Medulla oblongata (tissue), 1 donor: ENCODE results near the gene CD6.

Experiments
- DNase-seq: peaks from one replicate; pipeline ENCODE4 v3.0.0-alpha.2; 2015; ENCODE audit errors: extremely low spot score

Gene CD6

DNA sequence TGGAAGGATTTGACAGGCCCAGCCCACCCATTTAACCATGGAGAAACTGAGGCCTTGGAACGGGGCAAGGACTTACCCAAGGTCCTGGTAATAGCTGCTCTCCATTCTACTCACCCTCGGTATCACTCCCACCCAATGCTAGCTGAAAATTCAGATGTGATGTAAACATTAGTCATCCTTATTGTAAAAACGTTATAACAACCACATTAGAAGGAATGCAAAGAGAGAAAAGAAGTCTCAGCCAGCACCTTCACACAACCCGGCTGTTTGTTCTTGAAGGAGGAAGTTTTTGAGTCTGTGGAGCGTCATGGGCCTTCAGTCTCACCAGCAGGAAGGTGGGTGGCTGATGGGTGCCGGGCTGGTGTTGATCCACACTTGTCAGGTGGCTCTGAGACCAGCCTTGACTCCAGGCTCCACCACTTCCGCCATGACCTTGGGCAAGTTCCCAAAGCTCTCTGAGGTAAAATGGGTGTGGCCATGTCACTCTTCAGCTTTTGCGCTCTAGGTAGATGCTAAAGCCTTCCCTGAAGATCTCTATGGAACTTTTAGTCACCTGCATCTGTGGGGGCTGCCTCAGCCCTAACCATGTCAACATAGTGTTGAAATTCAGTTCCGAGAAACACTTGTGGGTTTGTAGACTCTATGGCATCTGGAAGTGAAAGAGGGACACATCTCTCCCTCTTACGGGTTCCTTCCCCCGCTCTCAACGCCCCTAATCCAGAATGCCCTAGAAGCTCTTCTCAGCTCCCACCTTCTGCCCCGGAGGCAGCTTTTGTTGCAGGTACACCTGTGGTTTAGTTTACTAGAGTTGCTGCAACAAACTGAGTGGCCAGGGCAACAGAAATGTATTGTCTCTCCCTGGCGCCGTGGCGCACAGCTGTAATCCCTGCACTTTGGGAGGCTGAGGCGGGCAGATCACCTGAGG is 14.8 kb downstream of the CD6 start:
- peak; percentile 26 for DNase-seq

DNA sequence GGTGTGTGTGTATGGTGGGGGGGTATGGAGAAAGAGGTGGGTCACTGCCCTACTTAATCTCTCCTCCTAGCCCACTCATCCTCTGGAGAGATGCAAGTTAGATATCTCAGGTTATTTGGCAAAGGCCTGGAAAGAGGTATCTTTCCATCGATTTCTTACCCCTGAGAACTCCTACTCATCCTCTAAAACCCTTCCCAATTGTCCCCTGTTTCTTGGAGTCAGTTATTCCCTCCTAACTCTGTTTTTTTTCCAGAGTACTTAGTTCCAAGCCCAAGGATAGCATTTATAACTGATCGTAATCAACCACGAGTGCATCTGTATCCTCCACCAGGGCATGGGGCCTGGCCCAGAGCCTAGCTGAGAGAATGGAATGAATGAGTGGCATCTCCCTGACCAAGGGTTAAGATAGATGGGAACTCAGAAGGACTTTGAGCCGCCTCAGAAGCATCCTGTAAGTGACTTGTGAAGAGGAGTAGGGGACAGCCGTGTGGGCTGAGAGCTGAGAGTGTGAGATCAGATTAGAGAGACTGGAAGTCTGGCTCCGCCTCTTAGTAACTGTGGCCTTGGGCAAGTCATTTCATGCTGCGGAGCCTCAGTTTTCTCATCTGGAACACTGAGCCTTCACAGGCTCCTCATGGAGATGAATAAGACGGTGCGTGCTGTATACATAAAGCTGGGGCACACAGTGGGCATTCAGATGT is 16.2 kb downstream of the CD6 start:
- no peak for DNase-seq

DNA sequence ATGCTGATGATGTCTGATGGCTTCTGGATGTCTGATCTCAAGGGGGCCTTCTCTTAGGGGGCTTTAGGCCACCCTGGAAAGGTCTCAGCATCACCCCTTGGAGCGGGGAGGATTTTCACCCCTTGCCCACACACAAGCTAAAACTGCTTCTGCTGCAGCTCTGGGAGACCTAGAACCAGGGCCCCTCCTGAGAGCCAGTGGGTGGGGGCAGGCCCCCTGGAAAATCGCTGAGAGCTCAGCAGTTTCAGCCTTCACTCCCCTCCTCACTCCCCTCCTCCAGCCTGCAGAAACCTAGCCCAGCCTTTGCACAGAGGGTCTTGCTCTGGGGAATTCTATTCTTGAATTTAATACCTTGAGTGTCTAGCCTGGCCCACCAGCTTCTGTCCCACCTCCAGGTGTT is 17.2 kb downstream of the CD6 start:
- DNase-seq = no peak

DNA sequence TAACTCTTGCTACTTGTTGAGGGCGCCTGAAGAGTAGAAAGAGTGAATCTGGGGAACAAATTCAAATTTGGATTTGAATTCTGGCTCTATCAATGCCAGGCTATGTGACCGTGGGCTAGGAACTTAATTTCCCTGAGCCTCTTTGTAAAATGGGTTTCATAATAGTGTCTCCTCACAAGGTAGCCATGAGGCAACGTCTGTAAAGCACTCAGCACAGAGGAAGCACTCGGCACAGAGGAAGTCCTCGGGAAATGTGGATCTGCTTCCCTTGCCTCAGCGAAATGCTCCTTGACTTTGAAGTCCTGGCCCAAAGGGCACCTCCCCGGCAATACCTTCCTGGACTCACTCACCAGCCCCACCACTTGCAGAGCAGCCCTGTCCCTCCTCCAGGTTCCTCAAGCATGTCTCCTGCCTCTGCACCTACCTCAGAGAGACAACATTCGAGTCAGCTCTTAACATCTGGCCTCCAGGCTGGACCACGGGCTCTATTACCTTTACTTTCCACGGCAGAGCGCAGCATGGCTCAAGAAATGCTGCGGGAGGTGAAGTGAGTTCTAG is 17.7 kb downstream of the CD6 start:
- no peak for DNase-seq

DNA sequence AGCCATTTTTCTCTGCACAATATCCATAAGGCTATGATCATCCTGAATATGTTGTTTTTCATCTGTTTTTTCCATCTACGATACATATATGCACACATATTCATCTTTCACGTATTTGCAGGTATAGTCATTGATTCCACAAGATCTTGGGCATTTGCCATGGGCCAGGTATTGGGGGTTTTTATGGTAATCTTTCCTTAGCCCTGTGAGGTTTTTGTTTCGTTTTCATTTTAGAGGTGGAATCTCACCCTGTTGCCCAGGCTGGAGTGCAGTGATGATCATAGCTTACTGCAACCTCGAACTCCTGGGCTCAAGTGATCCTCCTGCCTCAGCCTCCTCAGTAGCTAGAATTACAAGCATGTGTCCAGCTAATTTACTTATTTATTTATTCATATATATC is 20.0 kb downstream of the CD6 start:
- DNase-seq = no peak

DNA sequence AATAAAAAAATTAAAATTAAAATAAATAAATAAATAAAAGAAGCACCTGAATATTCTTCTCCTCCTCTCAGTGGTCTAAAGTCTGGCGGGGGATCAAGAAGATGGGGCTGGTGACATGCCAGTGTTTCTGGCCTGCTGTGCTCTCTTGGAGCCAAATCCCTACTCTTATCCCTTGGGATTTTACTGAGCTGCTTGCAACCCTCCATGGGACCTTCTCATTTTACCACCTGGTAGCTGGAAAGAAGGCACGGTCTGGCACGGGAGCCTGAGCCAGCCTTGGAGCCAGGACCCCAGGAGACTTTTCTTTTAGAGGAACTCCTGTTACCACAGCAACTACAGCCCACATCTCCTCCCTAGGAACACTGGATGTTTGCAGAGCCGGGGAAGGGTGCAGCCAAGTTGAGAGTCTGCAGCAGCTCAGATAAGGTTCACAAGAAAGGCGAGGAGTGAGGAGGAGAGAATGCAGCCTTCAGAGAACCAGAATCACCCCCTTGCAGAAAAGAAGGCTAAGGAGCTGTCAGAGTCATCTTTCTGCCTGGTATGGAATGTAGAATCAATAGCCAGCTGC is 21.4 kb downstream of the CD6 start:
- no peak for DNase-seq

DNA sequence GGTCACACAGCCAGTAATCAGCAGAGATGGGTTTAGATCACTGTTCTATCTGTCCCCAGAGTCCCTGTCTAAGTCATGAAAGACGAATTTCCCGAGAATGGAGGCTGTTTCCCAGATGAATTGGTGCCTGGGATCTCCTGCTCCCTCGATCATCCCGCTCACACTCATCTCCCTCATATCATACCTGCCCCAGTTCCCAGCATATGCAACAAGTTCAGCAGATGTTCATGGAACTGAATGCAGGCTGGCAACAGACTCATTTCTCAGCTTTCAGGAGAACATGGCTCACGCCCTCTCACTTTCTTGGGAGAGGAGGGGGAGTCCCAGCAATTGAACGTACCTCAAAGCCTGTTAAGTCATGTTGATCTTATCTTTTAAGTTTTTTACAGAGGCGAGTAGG is 22.1 kb downstream of the CD6 start:
- no peak for DNase-seq

DNA sequence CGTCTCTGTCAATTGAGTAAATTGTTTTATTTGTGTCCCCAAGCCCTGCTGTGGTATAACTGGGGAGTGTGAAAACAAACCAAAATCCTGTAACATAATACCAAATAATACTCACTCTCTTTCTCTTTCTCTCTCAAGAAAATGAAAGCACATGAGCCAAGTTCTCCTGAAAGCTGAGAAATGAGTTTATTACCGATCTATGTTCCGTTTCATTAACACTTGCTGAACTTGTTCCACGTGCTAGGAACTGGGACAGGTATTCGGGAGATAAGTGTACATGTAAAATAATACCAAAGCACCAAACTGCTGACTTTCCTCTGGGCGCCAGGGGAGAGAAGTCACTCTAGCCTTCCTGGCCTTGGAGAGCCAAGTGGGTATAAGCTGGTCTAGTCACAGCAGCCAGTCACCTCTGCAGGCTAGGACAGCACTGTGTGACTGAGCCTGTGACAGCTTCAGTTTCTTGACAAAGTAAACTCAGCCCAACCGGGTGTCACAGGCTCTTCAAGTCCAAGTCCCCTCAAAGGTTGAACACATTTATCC is 23.1 kb downstream of the CD6 start:
- no peak for DNase-seq

DNA sequence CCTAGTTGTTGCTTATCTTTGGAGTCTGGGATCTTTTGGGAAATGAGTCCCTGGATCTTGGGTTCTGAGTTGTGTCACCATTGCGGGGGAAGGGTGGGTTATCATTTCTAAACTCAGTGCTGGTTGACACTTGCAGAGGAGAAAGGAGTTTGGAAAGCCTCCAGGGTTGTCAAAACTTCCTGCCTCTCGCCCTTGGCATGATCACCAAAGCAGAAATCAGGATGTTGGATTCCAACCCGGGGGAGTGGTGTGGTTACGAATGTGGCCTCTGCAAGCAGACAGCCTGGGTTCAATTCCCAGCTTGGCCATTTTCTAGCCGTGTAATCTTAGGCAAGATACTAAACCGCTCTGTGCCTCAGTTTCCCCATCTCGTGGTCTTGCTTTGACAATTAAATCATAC is 24.3 kb downstream of the CD6 start:
- no peak for DNase-seq

DNA sequence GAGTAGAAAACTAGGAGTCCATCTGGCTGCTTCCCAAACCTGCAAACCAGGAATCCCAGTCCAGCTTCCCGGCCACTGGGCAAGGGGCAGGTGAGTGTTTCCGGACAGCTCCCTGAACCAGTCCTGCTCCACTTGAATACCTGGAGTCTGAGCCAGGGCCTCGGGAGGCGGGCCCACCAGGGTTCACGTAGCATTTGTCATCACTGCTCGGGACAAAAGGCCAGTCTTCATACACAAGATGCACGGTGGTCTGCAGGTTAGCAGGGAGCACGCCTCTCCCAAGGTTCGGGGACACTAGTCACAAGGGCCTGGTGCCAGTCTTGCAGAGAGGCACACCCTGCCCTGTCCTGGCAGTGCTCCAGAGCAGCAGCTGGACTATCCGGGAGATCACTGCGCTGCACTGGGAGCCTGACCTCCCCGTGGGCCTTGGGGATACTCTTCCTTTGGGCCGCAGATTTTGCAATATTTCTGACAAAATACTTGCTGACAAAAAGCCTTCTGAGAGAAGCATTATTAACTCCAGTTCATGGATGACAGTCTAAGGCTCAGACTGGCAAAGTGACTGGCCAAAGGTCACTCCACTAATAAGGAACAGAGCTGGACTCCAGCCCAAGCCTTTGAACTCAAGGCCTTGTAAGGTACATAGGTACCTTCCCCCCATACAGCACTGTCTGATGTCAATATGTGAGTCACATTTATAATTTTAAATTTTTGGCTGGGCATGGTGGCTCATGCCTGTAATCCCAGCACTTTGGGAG is 25.1 kb downstream of the CD6 start:
- no peak for DNase-seq

DNA sequence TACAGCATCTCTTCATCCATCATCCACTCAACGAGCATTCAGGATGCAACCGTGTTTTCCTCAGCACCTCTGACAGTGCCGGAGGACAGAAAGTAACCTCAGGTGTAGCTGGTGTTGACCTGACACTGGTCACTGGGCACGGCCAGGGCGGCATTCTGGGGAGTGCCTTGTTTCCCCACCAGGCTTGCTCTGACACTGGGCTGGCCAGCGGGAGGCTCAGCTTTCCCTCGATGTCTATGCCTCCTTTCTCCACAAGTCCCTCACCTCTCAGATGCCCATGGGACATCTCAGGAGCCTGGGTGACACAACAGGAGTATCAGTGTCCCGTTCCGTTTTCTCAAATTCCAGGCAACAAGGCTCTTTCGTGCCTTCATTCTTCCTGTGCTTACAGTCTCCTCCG is 28.9 kb downstream of the CD6 start:
- no peak for DNase-seq

DNA sequence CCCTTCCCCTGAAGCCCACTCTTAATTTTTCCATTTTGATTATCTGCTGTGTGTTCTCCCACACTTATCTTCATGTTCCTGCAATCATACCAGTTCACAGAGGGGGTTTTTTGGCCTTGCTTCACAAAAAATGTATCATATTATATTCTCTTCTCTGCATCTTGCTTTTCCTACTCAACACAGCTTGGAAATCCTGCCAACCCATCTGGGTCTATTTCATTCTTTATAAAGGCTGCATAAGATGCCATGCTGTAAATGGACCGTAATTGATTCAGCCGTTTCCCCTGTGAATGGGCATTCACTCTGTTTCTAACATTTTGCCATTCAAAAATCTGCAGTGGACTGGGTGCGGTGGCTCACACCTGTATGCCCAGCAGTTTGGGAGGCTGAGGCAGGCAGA is 30.5 kb downstream of the CD6 start:
- DNase-seq = no peak

DNA sequence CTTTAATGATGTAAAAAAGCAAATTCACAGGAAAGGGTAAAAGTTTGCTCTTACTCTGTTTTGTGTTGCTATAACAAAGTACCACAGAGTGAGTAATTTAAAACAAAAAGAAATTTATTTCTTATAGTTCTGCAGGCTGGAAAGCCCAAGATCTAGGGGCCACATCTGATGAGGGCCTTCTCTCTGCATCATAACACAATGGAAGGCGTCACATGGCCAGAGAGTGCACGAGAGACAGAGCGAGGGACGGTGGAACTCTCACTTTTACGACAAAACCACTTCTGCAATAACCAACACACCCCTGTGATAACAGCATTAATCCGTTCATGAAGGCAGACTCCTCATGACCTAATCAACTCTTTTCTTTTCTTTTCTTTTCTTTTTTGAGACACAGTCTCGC is 31.1 kb downstream of the CD6 start:
- no peak for DNase-seq

DNA sequence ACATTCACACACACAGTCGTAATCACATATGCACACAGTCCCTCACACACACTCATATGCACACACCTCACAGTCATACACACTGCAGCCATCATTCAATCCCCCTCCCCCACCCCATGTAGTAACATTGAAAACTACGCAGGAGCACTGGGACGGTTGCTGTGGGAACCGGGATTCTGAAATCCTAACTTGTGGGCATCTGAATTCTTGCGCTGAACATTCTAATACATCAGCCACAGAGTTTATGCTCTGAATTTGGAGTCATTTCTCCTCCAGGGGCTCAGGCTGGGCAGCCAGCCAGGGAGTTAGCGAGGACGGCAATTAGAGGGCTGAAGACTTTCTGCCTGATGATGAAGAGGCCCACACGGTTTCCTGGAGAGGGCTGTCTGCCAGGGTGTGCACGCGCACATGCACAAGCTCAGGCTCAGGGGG is 32.7 kb downstream of the CD6 start:
- DNase-seq = no peak

DNA sequence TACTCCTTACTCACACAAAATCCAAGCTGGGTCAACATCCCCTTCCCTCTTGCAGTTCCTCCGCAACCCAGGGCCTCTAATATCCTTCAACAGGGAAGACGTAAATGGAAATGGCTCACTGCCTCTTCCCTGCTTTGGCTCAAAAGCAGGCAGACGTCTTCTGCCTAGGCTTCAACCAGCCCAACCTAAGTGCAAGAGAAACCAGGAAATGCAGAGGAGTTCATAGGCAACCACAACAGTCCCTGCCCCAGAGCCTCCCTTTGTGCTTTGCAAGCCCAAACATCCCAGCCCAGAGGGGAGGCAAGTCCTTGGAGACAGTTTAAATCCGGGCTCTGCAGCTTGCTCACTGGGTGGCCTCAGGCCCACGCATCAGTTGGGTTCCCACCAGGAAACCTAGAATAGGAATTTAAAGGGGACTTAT is 33.3 kb downstream of the CD6 start:
- no peak for DNase-seq

DNA sequence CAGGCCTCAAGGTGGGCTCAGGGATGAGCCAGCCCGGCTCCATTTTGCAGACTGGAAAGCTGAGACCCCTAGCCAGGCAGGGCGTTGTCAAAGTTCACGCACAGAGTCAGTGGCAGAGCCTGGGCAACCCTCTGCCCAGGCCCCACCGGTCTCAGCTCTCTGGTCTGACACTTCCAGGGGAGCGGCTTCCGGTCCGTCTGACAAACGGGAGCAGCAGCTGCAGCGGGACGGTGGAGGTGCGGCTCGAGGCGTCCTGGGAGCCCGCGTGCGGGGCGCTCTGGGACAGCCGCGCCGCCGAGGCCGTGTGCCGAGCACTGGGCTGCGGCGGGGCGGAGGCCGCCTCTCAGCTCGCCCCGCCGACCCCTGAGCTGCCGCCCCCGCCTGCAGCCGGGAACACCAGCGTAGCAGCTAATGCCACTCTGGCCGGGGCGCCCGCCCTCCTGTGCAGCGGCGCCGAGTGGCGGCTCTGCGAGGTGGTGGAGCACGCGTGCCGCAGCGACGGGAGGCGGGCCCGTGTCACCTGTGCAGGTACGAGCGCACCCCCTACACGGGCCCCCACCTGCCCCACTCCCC is 36.0 kb downstream of the CD6 start:
- no peak for DNase-seq

DNA sequence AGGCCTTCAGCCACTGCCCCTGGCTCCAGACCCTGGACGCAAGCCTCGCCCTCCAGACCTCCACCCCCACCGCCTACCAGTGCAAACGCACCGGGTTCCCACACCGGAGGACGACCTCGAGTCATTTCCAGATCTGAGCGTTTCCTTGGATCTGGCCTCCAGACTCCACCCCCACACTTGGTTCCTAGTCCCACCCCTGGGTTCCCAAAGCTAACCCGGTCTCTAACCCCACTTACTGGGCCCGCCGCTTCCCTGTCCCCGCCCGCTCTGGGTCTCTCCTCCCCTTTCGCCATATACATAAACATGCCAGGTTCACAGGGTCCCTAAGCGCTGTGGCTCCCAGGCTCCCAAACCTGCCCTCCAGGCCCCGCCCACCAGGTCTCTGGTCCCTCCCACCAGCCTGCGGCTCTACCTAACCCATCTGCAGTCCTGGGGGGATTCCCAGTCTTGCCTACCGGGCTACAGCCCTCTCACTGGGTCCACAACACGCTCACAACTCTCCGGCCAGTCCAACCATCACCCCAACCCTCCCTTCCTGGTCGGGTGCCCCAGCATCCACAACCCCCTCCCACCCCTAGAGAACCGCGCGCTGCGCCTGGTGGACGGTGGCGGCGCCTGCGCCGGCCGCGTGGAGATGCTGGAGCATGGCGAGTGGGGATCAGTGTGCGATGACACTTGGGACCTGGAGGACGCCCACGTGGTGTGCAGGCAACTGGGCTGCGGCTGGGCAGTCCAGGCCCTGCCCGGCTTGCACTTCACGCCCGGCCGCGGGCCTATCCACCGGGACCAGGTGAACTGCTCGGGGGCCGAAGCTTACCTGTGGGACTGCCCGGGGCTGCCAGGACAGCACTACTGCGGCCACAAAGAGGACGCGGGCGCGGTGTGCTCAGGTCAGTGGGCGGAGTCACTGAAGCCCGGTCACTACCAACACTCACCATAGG is 36.7 kb downstream of the CD6 start:
- DNase-seq = no peak

DNA sequence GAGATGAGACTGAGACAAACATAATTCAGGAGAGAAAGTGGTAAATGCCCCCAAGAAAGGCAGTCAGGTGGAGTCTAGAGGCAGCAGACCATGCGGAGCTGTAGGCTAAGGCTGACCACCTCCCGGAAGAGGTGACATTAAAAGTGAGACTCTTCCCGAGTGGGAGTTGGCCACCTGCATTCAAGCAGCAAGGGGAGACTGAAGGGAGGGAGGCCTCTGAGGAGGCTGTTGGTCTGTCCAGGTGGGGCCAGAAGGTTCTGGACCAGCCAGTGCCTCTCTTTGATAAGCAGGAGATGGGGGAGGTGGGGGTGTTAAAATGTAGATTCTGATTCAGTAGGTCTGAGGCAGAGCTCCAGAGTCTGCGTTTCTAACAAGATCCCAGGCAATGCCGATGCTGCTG is 37.5 kb downstream of the CD6 start:
- DNase-seq = no peak

DNA sequence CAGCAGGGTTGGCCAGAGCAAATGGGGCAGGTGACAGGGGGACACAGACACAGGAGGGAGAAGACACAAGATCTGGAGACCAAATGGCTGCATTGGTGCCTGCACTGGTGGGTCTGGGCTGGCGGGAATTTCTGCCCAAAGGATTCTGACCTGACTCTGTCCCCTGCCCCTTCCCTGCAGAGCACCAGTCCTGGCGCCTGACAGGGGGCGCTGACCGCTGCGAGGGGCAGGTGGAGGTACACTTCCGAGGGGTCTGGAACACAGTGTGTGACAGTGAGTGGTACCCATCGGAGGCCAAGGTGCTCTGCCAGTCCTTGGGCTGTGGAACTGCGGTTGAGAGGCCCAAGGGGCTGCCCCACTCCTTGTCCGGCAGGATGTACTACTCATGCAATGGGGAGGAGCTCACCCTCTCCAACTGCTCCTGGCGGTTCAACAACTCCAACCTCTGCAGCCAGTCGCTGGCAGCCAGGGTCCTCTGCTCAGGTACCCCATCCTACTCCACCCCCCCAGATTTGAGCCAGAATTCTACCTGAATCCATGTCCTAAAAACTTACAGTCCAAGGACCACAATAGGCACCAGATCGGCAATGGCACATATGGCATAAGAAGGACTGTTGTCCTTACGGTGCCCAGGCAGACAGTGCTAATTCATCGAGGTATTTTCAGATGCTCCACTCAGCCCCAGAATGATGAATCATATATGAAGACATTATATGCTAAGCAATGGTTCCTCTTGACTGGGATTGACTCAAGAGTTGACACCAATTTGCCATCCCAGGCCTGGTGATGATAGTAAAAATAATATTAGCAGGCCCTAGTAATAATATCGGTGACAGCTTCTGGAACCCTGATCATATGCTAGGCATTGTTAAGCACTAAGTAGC is 38.2 kb downstream of the CD6 start:
- DNase-seq = no peak
